Pons (tissue), 1 donor: ENCODE measurements around the gene TNS1.
"Not testable (repeated sequence)": the region's sequence is repeated elsewhere in the genome, so short reads cannot be mapped to it uniquely, and the experiment has no call there.

Source experiments
- DNase-seq: peaks from one replicate; pipeline ENCODE4 v3.0.0-alpha.2; 2016; ENCODE audit warnings: low spot score

Gene TNS1

GRCh38 chr2:218029366-218030360 is 26.9 kb upstream of the TNS1 start:
- no peak for DNase-seq

- DNase-seq, result no peak
These were observed 26.0 kb upstream of the TNS1 start for GRCh38 chr2:218028562-218029348.

GRCh38 chr2:218028189-218028495 is 25.3 kb upstream of the TNS1 start:
- DNase-seq, result no peak

- DNase-seq, result no peak
These were observed 24.8 kb upstream of the TNS1 start for GRCh38 chr2:218027426-218028188.

GRCh38 chr2:218026676-218027425 is 24.1 kb upstream of the TNS1 start:
- DNase-seq, result no peak

- DNase-seq, result no peak
These were observed 23.4 kb upstream of the TNS1 start for GRCh38 chr2:218026244-218026643.

GRCh38 chr2:218024871-218025270 is 22.1 kb upstream of the TNS1 start:
- DNase-seq, result no peak

- DNase-seq, result no peak
These were observed 21.5 kb upstream of the TNS1 start for GRCh38 chr2:218024336-218024735.

- DNase-seq, result no peak
These were observed 20.8 kb upstream of the TNS1 start for GRCh38 chr2:218023636-218024035.

- no peak for DNase-seq
These were observed 20.2 kb upstream of the TNS1 start for GRCh38 chr2:218022851-218023530.

- no peak for DNase-seq
These were observed 19.5 kb upstream of the TNS1 start for GRCh38 chr2:218022131-218022850.

- DNase-seq, result no peak
These were observed 18.8 kb upstream of the TNS1 start for GRCh38 chr2:218021536-218022071.

- no peak for DNase-seq
These were observed 18.3 kb upstream of the TNS1 start for GRCh38 chr2:218020966-218021535.

- DNase-seq, result no peak
These were observed 17.5 kb upstream of the TNS1 start for GRCh38 chr2:218020281-218020680.

GRCh38 chr2:218019411-218020060 is 16.7 kb upstream of the TNS1 start:
- DNase-seq, result no peak

GRCh38 chr2:218018842-218019125 is 16.0 kb upstream of the TNS1 start:
- DNase-seq, result not testable (repeated sequence)

- DNase-seq, result peak; percentile 7
These were observed 14.6 kb upstream of the TNS1 start for GRCh38 chr2:218017211-218018053.

- no peak for DNase-seq
These were observed 14.0 kb upstream of the TNS1 start for GRCh38 chr2:218016810-218017209.
